ENCODE results near the gene CREM. TPM values are rescaled to one million over a fixed set of nuclear protein-coding genes. Genes with fewer than 3 reads are reported as not detected.

Gene CREM
- total and polyA plus RNA-seq, 2 of the 8 experiments (the other 6 are each of a cell fraction or from before 2014, with no cell fraction given) = 18.7 to 21.9 TPM

- no peak for TF ChIP-seq E2F6 (IDR thresholded peaks at IDR 0.05)
Measured at GRCh38 chr10:35140126-35140525, 13.5 kb downstream of the CREM start (continued).
